Stimulated activated CD4-positive, alpha-beta T cell treated with anti-CD3 and anti-CD28 coated beads, Interleukin-4, amount 100 ng/mL, for 48 hours (primary cell): Measurements from ENCODE around the gene SLC17A9.
A peak's percentile ranks its signal among the peaks of the same experiment; 100 is the strongest.

ENCODE experiments used
- DNase-seq, 2 donors: peaks; one replicate each; pipeline ENCODE4 v3.0.0-alpha.2; 2020; ENCODE audit warnings: low read depth in 2 of 2

SLC17A9 gene

GRCh38 chr20:62938105-62938888, 14.2 kb upstream of the SLC17A9 start, which contains the start of gene GID8:
TSS of gene GID8 (plus strand) at chr20:62938147. CDS start at chr20:62941503, 3,356 bp downstream.
- DNase-seq: peak; percentile 35 to 38

DNA sequence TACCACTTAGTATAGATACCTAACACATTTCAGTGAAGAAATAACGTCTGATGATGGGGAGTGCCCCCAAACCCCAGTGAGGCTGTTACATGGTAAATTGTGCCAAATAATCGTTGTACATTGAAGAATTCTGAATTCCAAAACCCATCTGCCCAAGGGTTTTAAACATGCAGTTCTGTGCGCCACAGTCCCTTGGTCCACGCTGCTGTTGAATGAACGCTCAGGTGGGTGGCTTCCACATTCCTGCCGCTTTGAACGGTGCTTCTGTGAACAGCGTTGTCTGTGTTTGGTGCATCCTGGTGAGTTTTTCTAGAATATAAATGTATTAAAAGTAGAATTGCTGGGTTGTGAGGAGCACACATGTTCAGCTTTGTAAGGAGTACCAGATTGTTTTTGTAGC, 11.6 kb upstream of the SLC17A9 start:
- no peak for DNase-seq

GRCh38 chr20:62941792-62942191, 10.7 kb upstream of the SLC17A9 start:
- DNase-seq: no peak

GRCh38 chr20:62942456-62942855, 10.1 kb upstream of the SLC17A9 start:
- no peak for DNase-seq

- DNase-seq: no peak
These were observed 9.1 kb upstream of the SLC17A9 start for GRCh38 chr20:62943396-62943795.

DNA sequence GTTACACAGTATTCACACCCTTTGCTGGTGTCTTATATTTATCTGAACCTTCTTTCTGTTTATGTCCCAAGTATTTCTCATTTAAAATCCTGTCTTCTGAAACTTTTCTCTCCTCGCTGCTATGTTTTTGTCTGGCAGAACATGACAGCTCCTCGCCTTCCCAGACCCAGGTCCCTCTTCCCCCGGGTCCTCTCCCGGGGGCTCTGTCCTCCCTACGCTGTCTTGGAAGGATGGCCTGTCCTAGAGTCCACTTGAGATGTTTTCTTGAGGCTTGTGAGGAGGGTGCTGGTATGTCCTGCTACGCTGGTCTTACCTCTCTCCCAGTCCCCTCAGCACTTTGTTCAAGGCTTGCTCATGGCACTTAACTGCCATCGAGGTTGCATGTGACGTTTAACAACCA, 8.3 kb upstream of the SLC17A9 start:
- no peak for DNase-seq

- no peak for DNase-seq
These were observed 7.8 kb upstream of the SLC17A9 start for GRCh38 chr20:62944746-62945145.

DNA sequence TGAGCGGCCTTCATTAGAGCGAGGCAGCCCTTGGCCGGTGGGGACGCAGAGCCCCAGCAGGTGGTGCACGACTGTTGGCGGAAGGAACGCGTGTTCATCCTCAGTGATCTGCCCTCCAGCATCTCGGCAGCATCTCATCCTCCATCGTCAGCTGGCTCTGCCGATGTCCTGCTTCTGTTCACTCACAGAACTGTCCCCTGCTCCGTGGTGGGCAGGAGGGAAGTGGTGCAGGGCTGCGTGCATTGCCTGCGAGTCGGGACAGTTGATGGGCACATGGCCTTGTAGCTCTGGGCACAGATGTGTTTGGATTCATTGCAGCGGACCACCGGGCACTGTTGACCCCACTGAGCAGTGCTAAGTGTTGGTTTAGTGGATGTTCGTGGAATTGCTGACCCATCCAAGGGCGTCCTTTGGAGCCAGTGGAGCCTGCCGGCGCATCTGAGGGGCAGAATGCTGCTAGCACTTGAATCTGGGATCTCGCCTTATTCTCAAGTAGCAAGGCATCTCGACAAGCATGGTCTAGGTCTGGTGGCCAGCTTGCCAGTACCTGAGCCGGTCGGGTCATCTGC, 6.7 kb upstream of the SLC17A9 start:
- DNase-seq: no peak

- DNase-seq: no peak
These were observed 5.6 kb upstream of the SLC17A9 start for GRCh38 chr20:62946918-62947317.

DNA sequence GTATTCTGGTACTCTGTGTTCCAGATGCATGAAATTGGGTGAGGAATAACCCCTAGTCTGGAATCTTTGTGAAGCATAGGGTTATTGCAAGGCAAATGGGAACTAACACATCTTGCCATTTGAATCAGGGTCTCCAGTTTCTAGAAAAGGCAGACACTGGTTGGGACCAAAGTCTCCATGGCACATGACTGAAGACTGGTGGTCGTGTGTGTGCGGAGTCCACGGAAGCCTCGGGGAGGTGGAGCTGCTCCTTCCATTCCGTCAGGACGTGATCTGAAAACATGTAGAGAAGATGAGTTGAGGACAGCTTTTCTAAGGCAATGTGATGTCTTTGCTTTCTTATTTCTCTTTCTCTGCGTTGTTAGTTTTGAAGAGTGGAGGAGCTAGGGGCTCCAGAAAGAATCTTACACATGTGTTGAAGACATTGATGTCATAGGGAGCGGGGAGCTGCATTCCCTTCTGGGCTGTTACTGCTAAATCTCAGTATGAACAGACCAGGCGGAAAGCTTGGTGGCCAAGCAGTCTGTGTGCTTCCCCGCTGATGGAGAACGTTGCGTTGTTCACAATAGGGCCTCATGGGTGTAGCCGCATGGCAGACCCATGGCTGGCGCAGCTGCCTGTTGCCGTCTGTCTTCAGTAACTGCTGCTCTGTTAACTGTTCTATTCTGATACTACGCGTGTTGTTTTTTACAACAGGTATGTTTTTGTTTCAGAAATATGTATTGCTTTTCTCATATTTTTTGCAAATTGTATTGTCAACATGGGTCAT, 4.8 kb upstream of the SLC17A9 start:
- DNase-seq: no peak

- DNase-seq: no peak
These were observed 3.2 kb upstream of the SLC17A9 start for GRCh38 chr20:62949153-62949821.

GRCh38 chr20:62949962-62950361, 2.5 kb upstream of the SLC17A9 start:
- DNase-seq: no peak

- no peak for DNase-seq
These were observed 1.8 kb upstream of the SLC17A9 start for GRCh38 chr20:62950741-62951140.

DNA sequence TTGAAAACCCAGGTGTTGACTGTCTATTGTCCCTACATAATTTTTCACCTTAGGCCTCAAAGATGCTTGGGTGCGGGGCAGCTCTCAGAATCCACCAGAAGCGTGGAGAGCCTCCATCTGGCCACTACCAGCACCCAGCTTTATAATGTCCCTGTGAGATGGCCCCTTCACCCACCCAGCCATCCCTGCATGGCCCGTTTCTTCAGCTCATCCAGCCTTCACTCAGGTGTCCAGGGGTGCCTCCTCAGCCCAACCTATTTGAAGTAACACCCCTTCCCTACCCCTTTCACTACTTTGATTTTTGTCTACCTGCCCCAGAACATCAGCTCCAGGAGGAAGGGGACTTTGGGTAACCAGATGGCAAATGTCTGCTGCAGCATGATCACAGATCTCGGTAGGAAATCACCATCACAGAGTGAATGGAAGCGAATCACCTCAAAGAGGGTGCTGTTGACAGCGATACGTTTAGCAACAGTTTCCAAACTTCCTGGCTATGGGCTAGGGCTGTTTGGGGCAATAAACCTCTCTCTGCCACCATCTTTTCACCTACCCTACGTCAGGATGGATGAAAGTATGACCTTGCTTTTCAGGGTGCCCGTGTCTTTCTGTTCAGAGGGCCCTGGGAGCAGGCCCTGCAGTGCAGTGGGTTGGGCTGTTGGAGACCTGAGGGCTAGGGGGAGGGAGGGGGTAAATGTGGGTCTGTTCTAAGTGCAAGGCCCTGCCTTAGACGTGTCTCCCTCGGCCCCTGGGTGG, 1.2 kb upstream of the SLC17A9 start:
- no peak for DNase-seq

DNA sequence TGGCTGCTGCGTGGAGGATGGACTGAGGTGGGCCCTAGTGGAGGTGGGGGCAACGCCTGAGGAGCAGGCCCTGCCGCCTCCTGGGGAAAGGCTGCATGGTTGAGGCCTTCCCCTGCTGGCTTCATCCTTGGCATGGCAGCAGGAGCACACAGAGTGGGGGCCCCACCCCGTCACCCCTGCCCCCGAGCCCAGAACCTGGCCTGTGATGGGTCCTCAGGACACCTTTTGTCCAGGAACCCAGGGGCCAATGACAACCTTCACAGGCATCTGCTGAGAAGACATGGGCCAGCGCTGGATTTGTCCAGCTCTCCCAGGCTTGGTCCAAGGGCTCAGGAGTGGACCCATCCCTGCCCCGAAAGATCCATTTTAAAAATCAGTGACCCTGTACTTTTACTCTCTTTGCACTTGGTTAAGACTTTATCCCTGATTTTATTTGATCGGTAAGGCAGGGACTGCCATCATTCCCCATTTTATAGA, 575 bp upstream of the SLC17A9 start:
- DNase-seq: no peak

DNA sequence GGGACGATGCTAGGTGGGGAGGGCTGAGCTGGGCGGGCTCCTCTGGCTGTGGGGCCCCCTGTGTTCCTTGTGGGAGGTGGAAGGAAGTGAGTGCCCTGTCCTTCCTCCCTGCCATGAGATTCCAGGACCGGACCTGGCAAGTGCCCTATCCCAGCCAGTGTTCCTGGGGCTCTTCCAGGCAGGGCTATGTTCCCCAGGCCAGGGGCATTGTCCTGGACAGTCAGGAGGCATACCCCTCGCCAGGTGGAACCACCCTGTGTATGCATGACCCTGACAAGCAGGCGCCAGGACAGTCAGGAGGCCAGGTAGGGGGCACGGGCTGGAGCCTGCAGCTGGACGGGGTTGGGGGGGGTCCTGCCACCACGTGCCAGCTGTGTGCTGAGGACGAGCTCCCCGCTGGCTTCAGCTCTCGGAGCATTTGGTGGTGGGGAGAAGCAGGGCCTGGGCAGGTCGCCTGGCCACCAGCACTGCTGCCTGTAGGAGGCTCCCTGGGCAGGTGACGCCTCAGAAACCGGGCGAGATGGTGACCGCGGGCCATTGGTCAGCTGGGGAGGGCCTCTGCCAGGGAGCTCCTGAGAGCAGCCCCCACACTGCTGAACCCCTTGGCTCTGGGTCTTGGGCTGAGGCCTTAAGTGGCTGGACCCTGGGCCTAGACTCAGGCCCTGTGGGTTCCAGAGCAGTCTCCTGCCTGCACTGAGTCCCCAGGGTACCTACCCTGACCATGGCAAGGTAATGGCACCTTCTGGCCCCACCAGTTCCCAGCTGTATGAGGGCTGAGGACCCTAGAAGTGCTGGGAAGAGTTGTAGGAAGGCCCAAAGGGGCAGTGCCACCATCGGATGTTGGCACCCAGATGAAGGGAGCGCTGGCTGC, 694 bp downstream of the SLC17A9 start:
- no peak for DNase-seq

- DNase-seq: no peak
These were observed 1.6 kb downstream of the SLC17A9 start for GRCh38 chr20:62953839-62954703.

DNA sequence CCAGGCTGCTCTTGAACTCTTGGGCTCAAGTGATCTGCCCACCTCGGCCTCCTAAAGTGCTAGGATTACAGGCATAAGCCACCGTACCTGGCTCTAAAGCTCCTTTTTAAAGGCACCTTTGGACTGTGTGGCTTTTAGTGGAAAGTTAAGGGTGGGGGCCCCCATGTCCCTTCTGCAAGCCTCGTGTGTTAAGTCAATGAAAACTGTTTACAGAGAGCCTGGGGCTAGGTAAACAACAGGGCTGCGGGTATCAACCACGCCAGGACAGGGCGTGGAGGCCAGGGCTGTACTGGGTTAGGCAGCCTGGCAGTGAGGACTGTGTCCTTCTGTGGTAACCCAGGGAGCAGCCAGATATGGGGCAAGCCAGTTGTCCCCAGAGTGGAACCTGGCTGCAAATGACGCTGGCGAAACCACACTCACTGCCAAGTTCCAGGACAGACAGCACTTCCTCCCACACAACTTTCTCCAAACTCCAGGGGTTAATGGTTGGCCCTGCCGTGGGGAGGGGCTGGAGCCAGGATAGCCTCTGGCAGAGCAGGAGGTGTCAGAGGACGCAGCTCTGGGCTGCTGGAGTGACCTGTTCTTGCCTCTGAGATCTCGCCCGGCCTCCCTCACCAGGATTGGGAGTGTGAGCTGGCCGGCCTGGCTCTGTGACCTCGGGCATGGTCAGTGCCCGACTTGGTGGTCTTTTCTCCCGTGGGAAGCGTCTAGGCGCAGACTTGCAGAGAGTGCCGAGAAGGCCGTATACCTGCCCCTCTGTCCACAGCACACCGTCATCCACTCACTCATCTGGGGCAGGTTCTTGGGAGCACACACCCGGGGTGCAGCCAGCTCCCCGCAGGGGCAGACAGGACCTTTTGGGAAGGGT, 3.2 kb downstream of the SLC17A9 start:
- DNase-seq: no peak
